Measurements from ENCODE around the gene FAM174C.

GRCh38 chr19:1307320-1307719, 32.0 kb downstream of the FAM174C start:
- TF ChIP-seq CTCF (IDR thresholded peaks at IDR 0.05), result no peak
- TF ChIP-seq POLR2AphosphoS5 (IDR thresholded peaks at IDR 0.05), result no peak
- no peak for TF ChIP-seq POLR2A (IDR thresholded peaks at IDR 0.05)
- TF ChIP-seq EP300 (IDR thresholded peaks at IDR 0.05), result no peak

Data from suprapubic skin (tissue), 4 donors.